ENCODE measurements around the gene ADGRA1.

DNA sequence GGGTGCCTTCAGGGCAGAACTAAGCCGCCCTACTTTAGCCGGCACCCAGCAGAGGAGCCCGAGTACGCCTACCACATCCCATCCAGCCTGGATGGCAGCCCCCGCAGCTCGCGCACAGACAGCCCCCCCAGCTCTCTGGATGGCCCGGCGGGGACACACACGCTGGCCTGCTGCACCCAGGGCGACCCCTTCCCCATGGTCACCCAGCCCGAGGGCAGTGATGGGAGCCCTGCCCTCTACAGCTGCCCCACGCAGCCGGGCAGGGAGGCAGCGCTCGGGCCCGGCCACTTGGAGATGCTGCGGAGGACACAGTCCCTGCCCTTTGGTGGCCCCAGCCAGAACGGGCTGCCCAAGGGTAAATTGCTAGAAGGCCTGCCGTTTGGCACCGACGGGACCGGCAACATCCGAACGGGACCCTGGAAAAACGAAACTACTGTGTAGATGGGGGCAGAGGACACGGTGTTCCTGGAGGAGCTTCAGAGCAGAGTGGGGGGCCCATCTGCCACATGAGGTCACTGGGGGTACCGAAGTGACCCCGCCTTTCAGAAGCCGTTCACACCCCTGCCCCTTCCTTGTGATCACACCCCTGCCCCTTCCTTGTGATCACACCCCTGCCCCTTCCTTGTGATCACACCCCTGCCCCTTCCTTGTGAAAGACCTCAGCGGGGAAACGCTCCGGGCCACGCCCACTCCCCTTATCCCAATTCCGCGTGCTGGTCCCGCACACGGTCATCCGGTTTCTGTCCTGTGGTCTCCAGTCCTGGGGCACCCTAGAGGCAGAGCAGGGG, 41.5 kb downstream of the ADGRA1 start:
- no peak for TF ChIP-seq TP53 (CRISPR knock-in tag; conservative IDR thresholded peaks at IDR 0.05)
- TF ChIP-seq, protein P1, sequence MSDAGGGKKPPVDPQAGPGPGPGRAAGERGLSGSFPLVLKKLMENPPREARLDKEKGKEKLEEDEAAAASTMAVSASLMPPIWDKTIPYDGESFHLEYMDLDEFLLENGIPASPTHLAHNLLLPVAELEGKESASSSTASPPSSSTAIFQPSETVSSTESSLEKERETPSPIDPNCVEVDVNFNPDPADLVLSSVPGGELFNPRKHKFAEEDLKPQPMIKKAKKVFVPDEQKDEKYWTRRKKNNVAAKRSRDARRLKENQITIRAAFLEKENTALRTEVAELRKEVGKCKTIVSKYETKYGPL (CRISPR knock-in tag; IDR thresholded peaks at IDR 0.05) = no peak
- TF ChIP-seq SETDB1 (CRISPR knock-in tag; IDR thresholded peaks at IDR 0.05; ENCODE audit: borderline replicate concordance) = no peak
- TF ChIP-seq ZBTB1 (CRISPR knock-in tag; IDR thresholded peaks at IDR 0.05; ENCODE audit: borderline replicate concordance) = no peak
- TF ChIP-seq NR2C2 (CRISPR knock-in tag; IDR thresholded peaks at IDR 0.05; ENCODE audit: borderline replicate concordance) = no peak
- no peak for TF ChIP-seq ZNF446 (CRISPR knock-in tag; IDR thresholded peaks at IDR 0.05)

All from HepG2 (cell line).